ENCODE data around the gene OSBPL2.

The OSBPL2 gene

GRCh38 chr20:62208061-62208794, 30.1 kb upstream of the OSBPL2 start:
- no peak for DNase-seq

GRCh38 chr20:62208795-62209755, 29.2 kb upstream of the OSBPL2 start:
- no peak for DNase-seq

GRCh38 chr20:62209850-62210495, 28.3 kb upstream of the OSBPL2 start:
- DNase-seq: no peak

GRCh38 chr20:62210496-62210855, 27.8 kb upstream of the OSBPL2 start:
- DNase-seq: no peak

- no peak for DNase-seq
Observed at GRCh38 chr20:62211216-62211615, 27.1 kb upstream of the OSBPL2 start.

- DNase-seq: no peak
Observed at GRCh38 chr20:62211769-62212288, 26.5 kb upstream of the OSBPL2 start.

- no peak for DNase-seq
Observed at GRCh38 chr20:62212299-62212698, 26.0 kb upstream of the OSBPL2 start.

GRCh38 chr20:62214067-62214466, 24.3 kb upstream of the OSBPL2 start:
- DNase-seq: no peak

- DNase-seq: no peak
Observed at GRCh38 chr20:62215020-62215990, 23.0 kb upstream of the OSBPL2 start.

- DNase-seq: no peak
Observed at GRCh38 chr20:62215991-62216635, 22.2 kb upstream of the OSBPL2 start.

- no peak for DNase-seq
Observed at GRCh38 chr20:62216636-62217566, 21.4 kb upstream of the OSBPL2 start.

- DNase-seq: no peak
Observed at GRCh38 chr20:62217913-62218773, 20.2 kb upstream of the OSBPL2 start.

- no peak for DNase-seq
Observed at GRCh38 chr20:62219101-62219991, 19.0 kb upstream of the OSBPL2 start.

- DNase-seq: peak; percentile 34
Observed at GRCh38 chr20:62219992-62220665, 18.2 kb upstream of the OSBPL2 start, which contains the start of gene HRH3. HRH3 (minus strand) TSS chr20:62220278; CDS start chr20:62219970, 308 bp downstream.

- DNase-seq: no peak
Observed at GRCh38 chr20:62220666-62221568, 17.4 kb upstream of the OSBPL2 start.

- DNase-seq: no peak
Observed at GRCh38 chr20:62222266-62222850, 16.0 kb upstream of the OSBPL2 start.

All from activated gamma-delta T cell (primary cell).